HEK293 (cell line): Measurements from ENCODE around the gene CYTH4.

Source experiments
- CTCF ChIA-PET: fragments of 350-600 bp; formaldehyde crosslinking; extraction: SDS; loops from one replicate; lab custom pipeline; 2021; ENCODE audit warnings: antibody characterized with exemption; lab: Yijun Ruan, JAX
- POLR2A ChIA-PET: fragments of 300-600 bp; formaldehyde crosslinking; extraction: SDS; loops from one replicate; lab custom pipeline; 2020; ENCODE audit warnings: antibody characterized with exemption, inconsistent platforms; lab: Yijun Ruan, JAX
- H3K27ac ChIP-seq: fragments of 200-500 bp; sonication (Bioruptor generic); 2 replicates; pipeline ENCODE4 v1.5.1; 2014; ENCODE audit warnings: low read depth, low read length, control low read depth, inconsistent platforms; ENCODE audit errors: extremely low read depth
- H3K36me3 ChIP-seq, 2 experiments: fragments of 200-500 bp in 1 of 2; sonication (Bioruptor generic) in 1 of 2; 1 replicate in 1 of 2; 2 replicates in 1 of 2; pipeline ENCODE4 v1.5.1; 2014 to 2017; ENCODE audit warnings: inconsistent platforms in 2 of 2, low read length in 2 of 2; ENCODE audit not compliant: control insufficient read depth in 2 of 2, insufficient read depth in 1 of 2
- H3K4me1 ChIP-seq: fragments of 200-500 bp; sonication (Bioruptor generic); 2 replicates; pipeline ENCODE4 v1.5.1; 2014; ENCODE audit warnings: mild to moderate bottlenecking, low read length, inconsistent platforms; ENCODE audit not compliant: control insufficient read depth, insufficient read depth
- H3K4me3 ChIP-seq: 2 replicates; pipeline ENCODE4 v1.5.1; 2011; ENCODE audit warnings: low read depth, mild to moderate bottlenecking, control low read depth, low read length, moderate library complexity
- H3K9me3 ChIP-seq: fragments of 200-500 bp; sonication (Bioruptor generic); 2 replicates; pipeline ENCODE4 v1.5.1; 2014; ENCODE audit warnings: low read depth, low read length, inconsistent platforms; ENCODE audit not compliant: control insufficient read depth, insufficient read depth
- GLIS2 ChIP-seq: fragments of 450-650 bp; formaldehyde crosslinking; IDR thresholded peaks from 2 replicates; pipeline ENCODE4 v1.5.1; 2016; ENCODE audit warnings: missing biosample characterization, missing genetic modification characterization
- SETDB1 ChIP-seq: IDR thresholded peaks from one replicate; pipeline ENCODE4 v1.6.1; 2017; ENCODE audit warnings: mild to moderate bottlenecking, low read length, moderate library complexity, mixed read lengths; ENCODE audit not compliant: insufficient read length
- TRIM28 ChIP-seq: IDR thresholded peaks from 2 replicates; pipeline ENCODE4 v1.6.1; 2011; ENCODE audit warnings: low read length, control low read depth, borderline replicate concordance
- ZFP41 ChIP-seq: fragments of 450-650 bp; formaldehyde crosslinking; IDR thresholded peaks from 2 replicates; pipeline ENCODE4 v1.5.1; 2016; ENCODE audit warnings: missing biosample characterization, missing genetic modification characterization, borderline replicate concordance
- ZFP69B ChIP-seq: fragments of 450-650 bp; formaldehyde crosslinking; IDR thresholded peaks from 2 replicates; pipeline ENCODE4 v1.5.1; 2016; ENCODE audit warnings: missing biosample characterization, missing genetic modification characterization
- ZIC2 ChIP-seq: fragments of 450-650 bp; formaldehyde crosslinking; IDR thresholded peaks from 2 replicates; pipeline ENCODE4 v1.5.1; 2016; ENCODE audit warnings: missing biosample characterization, missing genetic modification characterization
- ZNF133 ChIP-seq: fragments of 450-650 bp; formaldehyde crosslinking; IDR thresholded peaks from 2 replicates; pipeline ENCODE4 v1.5.1; 2016; ENCODE audit warnings: missing biosample characterization, missing genetic modification characterization
- ZNF174 ChIP-seq: fragments of 450-650 bp; formaldehyde crosslinking; IDR thresholded peaks from 2 replicates; pipeline ENCODE4 v1.5.0; 2017; ENCODE audit warnings: missing biosample characterization, mild to moderate bottlenecking, missing genetic modification characterization
- ZNF335 ChIP-seq: fragments of 450-650 bp; formaldehyde crosslinking; conservative IDR thresholded peaks from 2 replicates; pipeline ENCODE4 v1.5.1; 2016; ENCODE audit warnings: missing biosample characterization, missing genetic modification characterization
- ZNF362 ChIP-seq: fragments of 450-650 bp; formaldehyde crosslinking; IDR thresholded peaks from 2 replicates; pipeline ENCODE4 v1.5.1; 2016; ENCODE audit warnings: missing biosample characterization, missing genetic modification characterization
- ZNF585B ChIP-seq: fragments of 450-650 bp; formaldehyde crosslinking; IDR thresholded peaks from 2 replicates; pipeline ENCODE4 v1.5.1; 2016; ENCODE audit warnings: missing biosample characterization, missing genetic modification characterization
- ZNF600 ChIP-seq: fragments of 450-650 bp; formaldehyde crosslinking; IDR thresholded peaks from 2 replicates; pipeline ENCODE4 v1.5.1; 2016; ENCODE audit warnings: missing biosample characterization, missing genetic modification characterization
- ZNF654 ChIP-seq: fragments of 450-650 bp; formaldehyde crosslinking; IDR thresholded peaks from 2 replicates; pipeline ENCODE4 v1.5.1; 2016; ENCODE audit warnings: low read depth, missing biosample characterization, missing genetic modification characterization
- ZSCAN23 ChIP-seq: fragments of 450-650 bp; formaldehyde crosslinking; IDR thresholded peaks from 2 replicates; pipeline ENCODE4 v1.5.1; 2016; ENCODE audit warnings: missing biosample characterization, missing genetic modification characterization
- TF ChIP-seq, protein P1 (sequence below): fragments of 450-650 bp; formaldehyde crosslinking; IDR thresholded peaks from 2 replicates; pipeline ENCODE4 v1.5.1; 2016; ENCODE audit warnings: missing biosample characterization, missing genetic modification characterization
- TF ChIP-seq, protein P2 (sequence below): fragments of 450-650 bp; formaldehyde crosslinking; IDR thresholded peaks from 2 replicates; pipeline ENCODE4 v1.5.1; 2016; ENCODE audit warnings: missing biosample characterization, missing genetic modification characterization

CYTH4 gene

DNA sequence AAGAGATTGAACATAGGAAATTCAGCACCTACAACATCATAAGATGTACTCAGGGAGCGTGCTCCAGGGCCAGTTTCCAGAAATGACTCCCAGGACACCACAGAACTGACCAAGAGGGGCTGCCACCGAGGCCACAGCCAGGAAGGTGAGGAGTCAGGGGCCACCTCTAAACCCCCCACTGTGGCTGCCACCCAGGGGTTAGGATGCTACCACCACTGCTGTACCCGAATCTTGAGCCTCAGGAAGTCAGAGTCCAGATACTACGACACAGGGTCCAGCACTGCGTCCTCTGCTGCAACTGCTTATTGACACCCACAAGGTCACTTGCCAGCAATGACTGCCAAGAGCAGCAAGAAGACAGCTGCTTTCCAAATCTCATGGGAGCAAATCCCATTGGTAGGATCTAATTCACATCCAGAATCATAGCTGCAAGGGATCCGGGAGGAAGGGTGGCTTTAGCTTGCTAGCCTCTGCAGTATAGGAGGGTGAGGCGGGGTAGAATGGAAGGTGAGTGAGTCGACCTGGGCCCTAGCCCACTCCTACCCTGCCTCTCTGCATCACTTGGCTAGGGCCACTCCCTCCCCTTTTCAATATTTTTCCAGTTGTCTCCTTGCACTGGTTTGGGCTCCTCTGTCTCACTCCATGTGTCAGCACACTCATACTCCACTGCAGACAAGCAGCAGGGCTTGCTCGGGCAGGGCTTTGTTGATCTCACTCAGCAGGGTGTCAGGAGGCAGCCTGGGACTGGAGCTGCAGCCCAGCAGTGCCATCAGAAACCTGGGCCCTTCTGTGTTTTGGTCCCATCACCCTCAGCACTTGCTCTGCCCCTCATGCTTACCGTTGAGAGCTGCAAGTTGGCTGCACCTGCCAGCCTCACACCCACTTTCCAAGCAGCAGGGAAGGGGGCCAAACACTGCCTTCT lies 18.1 kb upstream of the CYTH4 start:
- TF ChIP-seq SETDB1 = peak; percentile 83
- TF ChIP-seq TRIM28 = peak; percentile 98; the same call in 1 of the 2 replicates
- TF ChIP-seq, protein P1, sequence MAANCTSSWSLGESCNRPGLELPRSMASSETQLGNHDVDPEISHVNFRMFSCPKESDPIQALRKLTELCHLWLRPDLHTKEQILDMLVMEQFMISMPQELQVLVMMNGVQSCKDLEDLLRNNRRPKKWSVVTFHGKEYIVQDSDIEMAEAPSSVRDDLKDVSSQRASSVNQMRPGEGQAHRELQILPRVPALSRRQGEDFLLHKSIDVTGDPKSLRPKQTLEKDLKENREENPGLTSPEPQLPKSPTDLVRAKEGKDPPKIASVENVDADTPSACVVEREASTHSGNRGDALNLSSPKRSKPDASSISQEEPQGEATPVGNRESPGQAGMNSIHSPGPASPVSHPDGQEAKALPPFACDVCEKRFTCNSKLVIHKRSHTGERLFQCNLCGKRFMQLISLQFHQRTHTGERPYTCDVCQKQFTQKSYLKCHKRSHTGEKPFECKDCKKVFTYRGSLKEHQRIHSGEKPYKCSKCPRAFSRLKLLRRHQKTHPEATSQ (tag by site-specific recombination) = no peak
- TF ChIP-seq ZFP41 = no peak
- TF ChIP-seq ZIC2 (tag by site-specific recombination) = 0 out of 2 replicates have a peak, but pooled peaks have one; percentile 8
- Histone ChIP-seq H3K27ac (no peak overlapping the region), H3K4me1 (no peaks in the 10 kb centered on the region), H3K4me3 (no peak overlapping the region), H3K9me3 (no peaks in the 10 kb centered on the region), H3K36me3 (no peaks in the 10 kb centered on the region)
- ChIA-PET CTCF (interaction anchor here (0.6 to 1.4 kb wide), 6 partner anchors 48 to 208 kb away, joined by 3 to 9 read pairs (median 4); no protein-coding TSS in a partner anchor), POLR2A (interaction anchor here (1.1 kb wide), 1 partner anchor 65 kb away, joined by 4 read pairs; no protein-coding TSS in a partner anchor)

- POLR2A ChIA-PET = interaction anchor here (0.7 kb wide), 1 partner anchor 10 kb away, joined by 3 read pairs; no protein-coding TSS in a partner anchor
- TF ChIP-seq ZNF174 (tag by site-specific recombination) = no peak
- TF ChIP-seq ZNF335 (tag by site-specific recombination) = peak; percentile 48; the same call in 1 of the 2 replicates
- no peak for TF ChIP-seq ZFP69B
- no peak overlapping the region for H3K4me3 ChIP-seq
- no peaks in the 10 kb centered on the region for H3K36me3 ChIP-seq
- CTCF ChIA-PET = interaction anchor here (0.6 to 2.3 kb wide), 14 partner anchors 9 to 306 kb away, joined by 3 to 10 read pairs (median 4); partner anchors contain the start of gene CYTH4
- H3K9me3 ChIP-seq = no peaks in the 10 kb centered on the region
- no peak overlapping the region for H3K27ac ChIP-seq
- H3K4me1 ChIP-seq = no peaks in the 10 kb centered on the region
These were observed 15.7 kb upstream of the CYTH4 start for GRCh38 chr22:37266581-37267134.

DNA sequence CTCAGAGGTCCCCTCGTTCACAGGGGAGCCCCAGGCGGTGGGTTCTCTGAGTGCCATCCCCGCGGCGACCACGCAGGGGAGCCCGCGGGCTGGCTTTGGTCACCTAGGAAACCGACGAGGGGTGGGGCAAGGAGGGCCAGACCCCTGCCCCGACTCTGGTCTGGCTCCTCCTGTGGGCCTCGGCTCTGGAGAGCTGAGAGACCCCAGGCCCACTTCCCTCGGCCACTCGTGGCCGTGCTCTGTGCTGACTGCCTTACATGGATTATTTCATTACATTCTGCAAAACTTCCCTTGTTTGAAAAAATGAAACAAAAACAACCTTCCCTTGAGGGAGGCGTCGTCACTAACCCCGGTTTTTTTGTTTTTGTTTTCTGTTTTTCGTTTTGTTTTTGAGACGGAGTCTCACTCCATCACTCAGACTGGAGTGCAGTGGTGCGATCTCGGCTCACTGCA lies 15.1 kb upstream of the CYTH4 start:
- Histone ChIP-seq H3K36me3 (no peaks in the 10 kb centered on the region), H3K4me3 (peak overlapping the region; percentile 12; the same call in 1 of the 2 replicates), H3K27ac (no peak overlapping the region), H3K9me3 (no peaks in the 10 kb centered on the region), H3K4me1 (no peaks in the 10 kb centered on the region)
- TF ChIP-seq ZNF600 (tag by site-specific recombination) (0 out of 2 replicates have a peak, but pooled peaks have one; percentile 13), ZNF585B (tag by site-specific recombination) (no peak), GLIS2 (tag by site-specific recombination) (peak; percentile 61), ZNF133 (no peak), ZNF654 (tag by site-specific recombination) (peak; percentile 40), ZSCAN23 (no peak), ZIC2 (tag by site-specific recombination) (peak; percentile 30; the same call in 1 of the 2 replicates), ZNF362 (tag by site-specific recombination) (0 out of 2 replicates have a peak, but pooled peaks have one; percentile 11), ZNF335 (tag by site-specific recombination) (peak; percentile 67)
- TF ChIP-seq, protein P2, sequence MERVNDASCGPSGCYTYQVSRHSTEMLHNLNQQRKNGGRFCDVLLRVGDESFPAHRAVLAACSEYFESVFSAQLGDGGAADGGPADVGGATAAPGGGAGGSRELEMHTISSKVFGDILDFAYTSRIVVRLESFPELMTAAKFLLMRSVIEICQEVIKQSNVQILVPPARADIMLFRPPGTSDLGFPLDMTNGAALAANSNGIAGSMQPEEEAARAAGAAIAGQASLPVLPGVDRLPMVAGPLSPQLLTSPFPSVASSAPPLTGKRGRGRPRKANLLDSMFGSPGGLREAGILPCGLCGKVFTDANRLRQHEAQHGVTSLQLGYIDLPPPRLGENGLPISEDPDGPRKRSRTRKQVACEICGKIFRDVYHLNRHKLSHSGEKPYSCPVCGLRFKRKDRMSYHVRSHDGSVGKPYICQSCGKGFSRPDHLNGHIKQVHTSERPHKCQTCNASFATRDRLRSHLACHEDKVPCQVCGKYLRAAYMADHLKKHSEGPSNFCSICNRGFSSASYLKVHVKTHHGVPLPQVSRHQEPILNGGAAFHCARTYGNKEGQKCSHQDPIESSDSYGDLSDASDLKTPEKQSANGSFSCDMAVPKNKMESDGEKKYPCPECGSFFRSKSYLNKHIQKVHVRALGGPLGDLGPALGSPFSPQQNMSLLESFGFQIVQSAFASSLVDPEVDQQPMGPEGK (tag by site-specific recombination) = peak; percentile 33; the same call in 1 of the 2 replicates
- CTCF ChIA-PET = interaction anchor here (0.6 to 8.1 kb wide), 19 partner anchors 7 to 474 kb away, joined by 3 to 63 read pairs (median 3); partner anchors contain the start of gene CYTH4
- POLR2A ChIA-PET = no interaction called here
